Thyroid gland (tissue), 4 donors: ENCODE data around the gene PLAAT2. TPM values are rescaled to one million over a fixed set of nuclear protein-coding genes. Genes with fewer than 3 reads are reported as not detected.

Experiments
- DNase-seq, 2 donors: peaks; one replicate each; pipeline ENCODE4 v3.0.0-alpha.2; 2019
- H3K27ac ChIP-seq, 3 donors: fragments of 200-600 bp; sonication (generic); 1 replicate in 2 of 3; 2 replicates in 1 of 3; pipeline ENCODE4 v1.5.1; 2016 to 2019; ENCODE audit warnings: mild to moderate bottlenecking in 1 of 3, moderate library complexity in 1 of 3
- H3K27me3 ChIP-seq: fragments of 200-600 bp; sonication (generic); one replicate; pipeline ENCODE4 v1.5.1; 2019
- H3K36me3 ChIP-seq, 2 donors: fragments of 200-600 bp; sonication (generic); one replicate each; pipeline ENCODE4 v1.5.1; 2016 to 2019
- H3K4me1 ChIP-seq, 2 donors: fragments of 200-600 bp; sonication (generic); one replicate each; pipeline ENCODE4 v1.5.1; 2017 to 2019
- H3K4me3 ChIP-seq, 3 donors: fragments of 200-600 bp; sonication (generic); replicated peaks in 1 of 3; 1 replicate in 2 of 3; 2 replicates in 1 of 3; pipeline ENCODE4 v1.5.1; 2016; ENCODE audit warnings: mild to moderate bottlenecking in 1 of 3
- H3K9me3 ChIP-seq: fragments of 200-600 bp; sonication (generic); one replicate; pipeline ENCODE4 v1.5.1; 2017
- POLR2A ChIP-seq, 2 donors: fragments of 450-650 bp; IDR thresholded peaks; one replicate each; pipeline ENCODE4 v1.6.1; 2017; ENCODE audit warnings: antibody characterized with exemption in 2 of 2, mild to moderate bottlenecking in 2 of 2, moderate library complexity in 1 of 2
- WGBS, 2 donors: methylation state at CpG; one replicate each; pipeline ENCODE4 v1.1.5; 2017; 5-methylcytosine and 5-hydroxymethylcytosine counted together
- intact Hi-C: fragments of 100-400 bp; cut with DNase I; formaldehyde crosslinking; loops from one replicate; pipeline ENCODE4 v1.15.1; 2023
- total RNA-seq, 4 donors: library from RNA; depleted of rRNA; stranded (reverse); fragments of >200 nt; gene quantifications; one replicate each; pipeline ENCODE4 v1.2.3, GENCODE V29; 2016
- TF ChIP-seq, protein P1 (sequence below), 6 experiments: fragments of 200-600 bp in 3 of 6; fragments of 450-650 bp in 3 of 6; sonication (generic) in 3 of 6; IDR thresholded peaks; one replicate each; pipeline ENCODE4 v1.5.1; 2016 to 2019; ENCODE audit warnings: antibody characterized with exemption in 6 of 6, mild to moderate bottlenecking in 2 of 6, inconsistent platforms in 1 of 6, moderate library complexity in 1 of 6

PLAAT2 gene
- total RNA-seq, 4 donors from 2014 or later, result 1.4 TPM; not detected in 3

DNA sequence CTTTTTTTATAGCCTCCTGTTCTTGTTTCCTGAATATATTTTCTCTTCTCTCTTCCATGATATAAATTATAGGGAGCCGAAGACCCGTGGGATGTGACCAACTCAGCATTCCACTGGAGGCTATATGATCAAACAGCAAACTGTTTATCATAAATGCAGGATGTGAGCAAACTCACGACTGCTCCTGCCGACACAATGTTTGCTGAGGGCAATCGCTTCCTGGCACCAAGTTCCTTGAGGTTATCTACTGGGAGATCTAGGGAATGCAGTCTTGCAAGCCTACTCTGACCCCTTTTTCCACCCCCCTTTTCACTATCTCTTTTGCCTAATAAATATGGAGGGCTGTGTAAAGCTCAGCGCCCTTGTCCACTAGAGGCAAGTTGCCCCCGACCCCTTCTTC is 40.0 kb downstream of the PLAAT2 start:
- no peaks in the 10 kb centered on the region for H3K9me3 ChIP-seq
- no peak overlapping the region for H3K4me3 ChIP-seq
- peaks cover 0 to 4% of the 10 kb centered on the region in 2 donors for H3K4me1 ChIP-seq
- TF ChIP-seq POLR2A (IDR thresholded peaks at IDR 0.05), result no peak
- TF ChIP-seq, protein P1, sequence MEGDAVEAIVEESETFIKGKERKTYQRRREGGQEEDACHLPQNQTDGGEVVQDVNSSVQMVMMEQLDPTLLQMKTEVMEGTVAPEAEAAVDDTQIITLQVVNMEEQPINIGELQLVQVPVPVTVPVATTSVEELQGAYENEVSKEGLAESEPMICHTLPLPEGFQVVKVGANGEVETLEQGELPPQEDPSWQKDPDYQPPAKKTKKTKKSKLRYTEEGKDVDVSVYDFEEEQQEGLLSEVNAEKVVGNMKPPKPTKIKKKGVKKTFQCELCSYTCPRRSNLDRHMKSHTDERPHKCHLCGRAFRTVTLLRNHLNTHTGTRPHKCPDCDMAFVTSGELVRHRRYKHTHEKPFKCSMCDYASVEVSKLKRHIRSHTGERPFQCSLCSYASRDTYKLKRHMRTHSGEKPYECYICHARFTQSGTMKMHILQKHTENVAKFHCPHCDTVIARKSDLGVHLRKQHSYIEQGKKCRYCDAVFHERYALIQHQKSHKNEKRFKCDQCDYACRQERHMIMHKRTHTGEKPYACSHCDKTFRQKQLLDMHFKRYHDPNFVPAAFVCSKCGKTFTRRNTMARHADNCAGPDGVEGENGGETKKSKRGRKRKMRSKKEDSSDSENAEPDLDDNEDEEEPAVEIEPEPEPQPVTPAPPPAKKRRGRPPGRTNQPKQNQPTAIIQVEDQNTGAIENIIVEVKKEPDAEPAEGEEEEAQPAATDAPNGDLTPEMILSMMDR (IDR thresholded peaks at IDR 0.05), result no peak
- H3K27ac ChIP-seq, result no peak overlapping the region
- 85 to 86% methylated on average over 7 of the region's 7 CpGs for WGBS, 2 donors
- DNase-seq, result no peak
- no peaks in the 10 kb centered on the region for H3K27me3 ChIP-seq
- intact Hi-C loops, result no loop called here
- H3K36me3 ChIP-seq, result no peaks in the 10 kb centered on the region

DNA sequence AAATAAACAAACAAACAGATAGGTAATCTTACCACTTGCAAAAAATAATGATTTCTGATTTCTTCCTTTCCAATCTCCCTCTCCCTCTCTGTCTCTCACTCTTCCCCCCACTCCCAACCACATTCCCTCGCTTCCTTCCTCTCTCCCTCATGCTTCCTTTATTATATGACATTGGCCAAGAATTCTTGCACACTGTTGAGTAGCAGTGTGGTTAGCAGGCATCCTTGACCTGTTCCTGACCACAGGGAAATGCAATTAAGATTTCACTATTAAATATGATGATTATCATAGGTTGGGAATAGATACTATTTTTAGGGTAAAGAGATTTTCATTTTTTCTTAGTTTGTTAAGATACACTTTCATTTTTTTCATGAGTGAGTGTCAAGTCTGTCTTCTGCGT is 41.3 kb downstream of the PLAAT2 start:
- TF ChIP-seq, protein P1 (IDR thresholded peaks at IDR 0.05), result no peak
- no peak for TF ChIP-seq POLR2A (IDR thresholded peaks at IDR 0.05)
- no peak for DNase-seq
- intact Hi-C loops, result no loop called here
- H3K27me3 ChIP-seq, result no peaks in the 10 kb centered on the region
- H3K4me1 ChIP-seq, result peaks cover 0 to 4% of the 10 kb centered on the region in 2 donors
- no peak overlapping the region for H3K4me3 ChIP-seq
- H3K27ac ChIP-seq, result no peak overlapping the region
- no peaks in the 10 kb centered on the region for H3K36me3 ChIP-seq
- WGBS, 2 donors, result 84 to 93% methylated on average over 2 of the region's 2 CpGs
- no peaks in the 10 kb centered on the region for H3K9me3 ChIP-seq

DNA sequence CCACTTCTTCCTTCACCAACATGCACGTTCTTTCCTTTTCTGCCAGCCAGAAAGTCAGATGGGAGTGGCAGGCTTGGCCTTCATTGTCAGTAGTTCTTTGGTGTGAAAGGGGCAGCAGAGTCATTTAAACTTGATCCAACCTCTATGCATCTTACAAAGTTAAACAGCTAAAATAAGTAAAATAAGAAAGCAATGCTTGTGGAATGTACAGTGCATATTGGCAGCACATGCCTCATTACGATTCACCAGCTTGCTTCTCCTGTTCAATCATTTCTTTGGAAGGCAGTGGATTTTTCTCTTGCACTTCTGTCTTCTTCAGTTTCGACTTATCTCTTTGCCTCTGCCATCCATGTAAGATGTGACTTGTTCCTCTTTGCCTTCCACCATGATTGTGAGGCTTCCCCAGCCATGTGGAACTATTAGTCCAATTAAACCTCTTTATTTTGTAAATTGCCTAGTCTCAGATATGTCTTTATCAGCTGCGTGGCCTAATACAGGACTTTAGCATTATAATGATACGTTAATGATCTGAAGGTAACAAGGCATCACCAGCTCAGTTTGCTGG is 42.5 kb downstream of the PLAAT2 start:
- WGBS, 2 donors, result 88 to 93% methylated on average over 5 of the region's 5 CpGs
- Histone ChIP-seq H3K4me3 (no peak overlapping the region), H3K4me1 (peaks cover 0 to 4% of the 10 kb centered on the region in 2 donors), H3K36me3 (no peaks in the 10 kb centered on the region), H3K27me3 (no peaks in the 10 kb centered on the region), H3K27ac (no peak overlapping the region), H3K9me3 (no peaks in the 10 kb centered on the region)
- DNase-seq, result no peak
- intact Hi-C loops, result no loop called here
- TF ChIP-seq POLR2A (IDR thresholded peaks at IDR 0.05), result no peak
- TF ChIP-seq, protein P1 (IDR thresholded peaks at IDR 0.05), result no peak

DNA sequence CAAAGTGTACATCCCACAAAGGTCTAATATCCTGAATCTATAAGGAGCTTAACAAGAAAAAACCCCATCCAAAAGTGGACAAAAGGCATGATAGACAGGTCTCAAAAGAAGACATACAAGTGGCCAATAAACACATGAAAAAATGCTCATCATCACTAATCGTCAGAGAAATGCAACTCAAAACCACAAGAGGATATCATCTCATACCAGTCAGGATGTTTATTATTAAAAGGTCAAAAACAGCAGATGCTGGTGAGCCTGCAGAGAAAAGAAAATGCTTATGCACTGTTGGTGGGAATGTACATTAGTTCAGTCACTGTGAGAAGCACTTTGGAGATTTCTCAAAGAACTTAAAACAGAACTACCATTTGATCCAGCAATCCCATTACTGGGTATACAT is 44.6 kb downstream of the PLAAT2 start:
- no peak for DNase-seq
- no peaks in the 10 kb centered on the region for H3K36me3 ChIP-seq
- H3K27me3 ChIP-seq, result no peaks in the 10 kb centered on the region
- H3K4me3 ChIP-seq, result no peak overlapping the region
- H3K9me3 ChIP-seq, result no peaks in the 10 kb centered on the region
- H3K27ac ChIP-seq, result no peak overlapping the region
- H3K4me1 ChIP-seq, result peaks cover 0 to 4% of the 10 kb centered on the region in 2 donors
- 40 to 42% methylated on average over 1 of the region's 1 CpG for WGBS, 2 donors
- intact Hi-C loops, result no loop called here
- TF ChIP-seq, protein P1 (IDR thresholded peaks at IDR 0.05), result no peak
- no peak for TF ChIP-seq POLR2A (IDR thresholded peaks at IDR 0.05)

DNA sequence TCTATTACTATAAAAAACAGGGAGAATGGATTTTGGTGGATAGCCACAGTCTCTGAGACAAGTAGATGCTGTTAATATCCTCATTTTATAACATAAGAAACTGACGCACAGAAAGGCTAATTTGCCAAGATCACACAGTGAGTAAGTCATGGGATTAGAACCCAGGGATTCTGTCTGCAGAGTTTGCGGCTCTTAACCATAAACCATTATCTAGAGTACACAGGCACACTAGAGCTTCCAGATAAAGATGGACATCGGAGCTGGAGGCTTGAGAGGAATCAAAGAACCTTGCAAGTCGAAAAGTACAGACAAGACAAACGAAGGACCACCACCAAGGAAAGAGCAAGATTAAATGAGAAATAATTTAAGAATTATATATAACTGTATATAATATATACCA is 46.0 kb downstream of the PLAAT2 start:
- H3K27me3 ChIP-seq, result no peaks in the 10 kb centered on the region
- H3K4me3 ChIP-seq, result no peak overlapping the region
- intact Hi-C loops, result no loop called here
- TF ChIP-seq, protein P1 (IDR thresholded peaks at IDR 0.05), result no peak
- no peak for TF ChIP-seq POLR2A (IDR thresholded peaks at IDR 0.05)
- 97% methylated on average over 5 of the region's 5 CpGs for WGBS, 2 donors
- H3K36me3 ChIP-seq, result no peaks in the 10 kb centered on the region
- DNase-seq, result no peak
- peaks cover 0 to 8% of the 10 kb centered on the region in 2 donors for H3K4me1 ChIP-seq
- H3K27ac ChIP-seq, result no peak overlapping the region
- no peaks in the 10 kb centered on the region for H3K9me3 ChIP-seq
